Tibial artery (tissue), 4 donors: ENCODE results near the gene MPHOSPH9.

Source experiments
- DNase-seq, 2 donors: peaks; one replicate each; pipeline ENCODE4 v3.0.0-alpha.2; 2019
- H3K27ac ChIP-seq, 2 donors: fragments of 200-600 bp; sonication (generic) in 1 of 2; 1 replicate in 1 of 2; 2 replicates in 1 of 2; pipeline ENCODE4 v1.5.1; 2018 to 2019; ENCODE audit warnings: mild to moderate bottlenecking in 1 of 2
- H3K27me3 ChIP-seq, 2 donors: fragments of 200-600 bp; sonication (generic) in 1 of 2; one replicate each; pipeline versions ENCODE4 v1.5.1 to v1.6.0; 2016 to 2019
- H3K36me3 ChIP-seq, 3 donors: fragments of 200-600 bp; sonication (generic) in 2 of 3; one replicate each; pipeline ENCODE4 v1.5.1; 2016 to 2019; ENCODE audit warnings: mild to moderate bottlenecking in 2 of 3
- H3K4me1 ChIP-seq, 4 donors: fragments of 200-600 bp; sonication (generic) in 2 of 4; 1 replicate in 3 of 4; 2 replicates in 1 of 4; pipeline ENCODE4 v1.5.1; 2016 to 2019
- H3K4me3 ChIP-seq, 2 donors: fragments of 200-600 bp; sonication (generic) in 1 of 2; 1 replicate in 1 of 2; 2 replicates in 1 of 2; pipeline ENCODE4 v1.5.1; 2018 to 2019; ENCODE audit warnings: mild to moderate bottlenecking in 2 of 2
- H3K9me3 ChIP-seq, 3 donors: fragments of 200-600 bp; sonication (generic) in 1 of 3; one replicate each; pipeline ENCODE4 v1.5.1; 2016 to 2019
- intact Hi-C: fragments of 100-400 bp; cut with DNase I; formaldehyde crosslinking; loops from one replicate; pipeline ENCODE4 v1.15.0; 2023; ENCODE audit warnings: low total_unique reads
- TF ChIP-seq, protein P1 (sequence below), 2 experiments: fragments of 200-600 bp in 1 of 2; fragments of 450-650 bp in 1 of 2; IDR thresholded peaks; one replicate each; pipeline ENCODE4 v1.5.1; 2017 to 2019; ENCODE audit warnings: antibody characterized with exemption in 2 of 2, mild to moderate bottlenecking in 1 of 2, moderate library complexity in 1 of 2

The MPHOSPH9 gene

GRCh38 chr12:123164710-123165261, 68.2 kb downstream of the MPHOSPH9 start:
- intact Hi-C loops: no loop called here
- no peaks in the 10 kb centered on the region for H3K27me3 ChIP-seq
- no peaks in the 10 kb centered on the region for H3K9me3 ChIP-seq
- H3K4me3 ChIP-seq: no peak overlapping the region
- no peak for DNase-seq
- peaks cover 0 to 32% (median 9%) of the 10 kb centered on the region in 3 donors for H3K36me3 ChIP-seq
- no peaks in the 10 kb centered on the region for H3K4me1 ChIP-seq
- TF ChIP-seq, protein P1, sequence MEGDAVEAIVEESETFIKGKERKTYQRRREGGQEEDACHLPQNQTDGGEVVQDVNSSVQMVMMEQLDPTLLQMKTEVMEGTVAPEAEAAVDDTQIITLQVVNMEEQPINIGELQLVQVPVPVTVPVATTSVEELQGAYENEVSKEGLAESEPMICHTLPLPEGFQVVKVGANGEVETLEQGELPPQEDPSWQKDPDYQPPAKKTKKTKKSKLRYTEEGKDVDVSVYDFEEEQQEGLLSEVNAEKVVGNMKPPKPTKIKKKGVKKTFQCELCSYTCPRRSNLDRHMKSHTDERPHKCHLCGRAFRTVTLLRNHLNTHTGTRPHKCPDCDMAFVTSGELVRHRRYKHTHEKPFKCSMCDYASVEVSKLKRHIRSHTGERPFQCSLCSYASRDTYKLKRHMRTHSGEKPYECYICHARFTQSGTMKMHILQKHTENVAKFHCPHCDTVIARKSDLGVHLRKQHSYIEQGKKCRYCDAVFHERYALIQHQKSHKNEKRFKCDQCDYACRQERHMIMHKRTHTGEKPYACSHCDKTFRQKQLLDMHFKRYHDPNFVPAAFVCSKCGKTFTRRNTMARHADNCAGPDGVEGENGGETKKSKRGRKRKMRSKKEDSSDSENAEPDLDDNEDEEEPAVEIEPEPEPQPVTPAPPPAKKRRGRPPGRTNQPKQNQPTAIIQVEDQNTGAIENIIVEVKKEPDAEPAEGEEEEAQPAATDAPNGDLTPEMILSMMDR (IDR thresholded peaks at IDR 0.05): no peak
- H3K27ac ChIP-seq: no peak overlapping the region

- Histone ChIP-seq H3K4me3 (no peak overlapping the region), H3K9me3 (no peaks in the 10 kb centered on the region), H3K27me3 (no peaks in the 10 kb centered on the region), H3K4me1 (no peaks in the 10 kb centered on the region), H3K27ac (no peak overlapping the region), H3K36me3 (peaks cover 0 to 32% (median 9%) of the 10 kb centered on the region in 3 donors)
- DNase-seq: no peak
- TF ChIP-seq, protein P1 (IDR thresholded peaks at IDR 0.05): no peak
- intact Hi-C loops: no loop called here
Observed at GRCh38 chr12:123164222-123164621, 68.7 kb downstream of the MPHOSPH9 start.

GRCh38 chr12:123163227-123163626, 69.7 kb downstream of the MPHOSPH9 start:
- peaks cover 0 to 32% (median 9%) of the 10 kb centered on the region in 3 donors for H3K36me3 ChIP-seq
- no peak for DNase-seq
- H3K27ac ChIP-seq: no peak overlapping the region
- TF ChIP-seq, protein P1 (IDR thresholded peaks at IDR 0.05): no peak
- H3K9me3 ChIP-seq: no peaks in the 10 kb centered on the region
- no peak overlapping the region for H3K4me3 ChIP-seq
- no peaks in the 10 kb centered on the region for H3K27me3 ChIP-seq
- H3K4me1 ChIP-seq: no peaks in the 10 kb centered on the region
- intact Hi-C loops: no loop called here

- Histone ChIP-seq H3K4me3 (no peak overlapping the region), H3K27me3 (no peaks in the 10 kb centered on the region), H3K9me3 (no peaks in the 10 kb centered on the region), H3K4me1 (no peaks in the 10 kb centered on the region), H3K27ac (no peak overlapping the region), H3K36me3 (peaks cover 0 to 27% (median 9%) of the 10 kb centered on the region in 3 donors)
- DNase-seq: no peak
- TF ChIP-seq, protein P1 (IDR thresholded peaks at IDR 0.05): no peak
- intact Hi-C loops: no loop called here
Observed at GRCh38 chr12:123160801-123161487, 72.0 kb downstream of the MPHOSPH9 start.

DNA sequence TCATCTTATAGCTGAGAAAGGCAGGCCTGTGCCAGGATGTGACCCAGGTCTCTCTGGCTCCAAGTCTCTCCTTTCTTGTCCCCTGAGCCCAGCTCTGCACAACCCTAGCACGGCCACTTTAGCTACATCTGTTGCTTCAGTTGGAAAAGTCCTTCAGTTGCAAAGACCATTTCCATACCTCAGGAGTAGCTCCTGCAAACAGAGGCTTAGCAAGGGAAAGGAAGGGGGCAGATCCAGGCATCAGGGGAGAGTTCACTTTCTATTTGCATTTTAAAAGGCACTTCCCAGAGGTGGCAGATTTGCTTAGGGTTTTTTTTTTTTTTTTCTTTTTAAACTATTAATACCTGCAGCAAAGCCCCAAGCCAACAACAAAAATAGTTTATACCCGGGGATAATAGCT, 79.0 kb downstream of the MPHOSPH9 start:
- no peaks in the 10 kb centered on the region for H3K9me3 ChIP-seq
- H3K27ac ChIP-seq: no peak overlapping the region
- DNase-seq: no peak
- no peaks in the 10 kb centered on the region for H3K27me3 ChIP-seq
- intact Hi-C loops: loop anchor here (5.0 to 10.0 kb wide), 2 partner anchors 81 to 92 kb away; partner anchors contain the start of genes MPHOSPH9 and MTRFR
- TF ChIP-seq, protein P1 (IDR thresholded peaks at IDR 0.05): no peak
- peaks cover 0 to 19% (median 19%) of the 10 kb centered on the region in 4 donors for H3K4me1 ChIP-seq
- no peak overlapping the region for H3K4me3 ChIP-seq
- H3K36me3 ChIP-seq: no peaks in the 10 kb centered on the region
